ENCODE measurements around the gene ZNF697. TPM values are rescaled to one million over a fixed set of nuclear protein-coding genes. Genes with fewer than 3 reads are reported as not detected.
"Not testable (repeated sequence)": the region's sequence is repeated elsewhere in the genome, so short reads cannot be mapped to it uniquely, and the experiment has no call there.

ZNF697 gene
- total and polyA plus RNA-seq, 2 of the 4 experiments (the other 2 are of a cell fraction) = 6.2 to 10.2 TPM

DNA sequence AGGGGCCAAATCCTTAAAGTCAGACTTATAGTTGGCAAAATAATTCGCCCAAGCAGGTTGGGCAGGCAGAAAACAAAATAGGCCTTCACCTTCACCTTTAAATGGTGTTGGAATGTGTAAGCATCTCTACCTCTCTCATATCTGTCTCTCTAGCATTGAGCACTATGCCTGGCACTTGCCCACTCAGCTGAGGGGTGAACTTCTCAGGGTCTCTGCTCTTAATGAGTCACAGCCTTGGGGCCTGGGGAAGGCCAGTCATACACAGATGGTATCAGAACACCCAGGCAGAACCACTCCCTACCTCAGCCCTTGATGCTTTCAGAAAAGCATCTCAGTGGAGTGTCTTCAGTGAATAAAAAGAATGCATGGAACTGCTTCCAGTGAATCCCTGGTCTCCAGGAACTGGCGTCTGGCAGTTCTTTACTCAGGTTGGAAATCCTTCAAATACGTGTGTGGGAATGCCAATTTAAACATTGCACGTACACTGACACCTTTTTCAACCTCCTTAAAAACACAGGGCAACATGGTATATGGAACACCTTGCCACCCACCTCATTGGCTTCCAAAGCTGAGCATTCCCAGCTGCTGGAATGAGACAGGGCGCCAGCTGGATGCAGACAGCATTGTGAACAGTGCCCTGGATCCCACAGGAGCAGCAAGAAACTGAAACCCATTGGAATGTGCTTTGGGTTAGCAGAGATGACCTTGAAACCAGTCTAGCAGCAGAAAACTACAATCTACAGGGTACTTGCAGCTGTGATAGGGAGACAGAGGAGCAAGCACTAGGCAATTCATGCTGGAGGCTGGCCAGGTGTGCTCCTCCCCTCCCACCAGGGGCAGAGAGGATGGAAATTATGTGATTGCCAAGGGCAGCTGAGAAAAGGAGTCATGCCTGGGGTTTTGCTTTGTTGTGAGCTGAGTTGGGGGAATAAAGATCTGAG lies 30.0 kb downstream of the ZNF697 start:
- no CpG with 5 or more reads among the region's 5 CpGs for WGBS, 2 experiments (ENCODE audit: extremely low coverage in 2 of 2, insufficient read length in 1 of 2)
- Histone ChIP-seq H2AK5ac (ENCODE audit: low read depth, low read length) (no peak overlapping the region), H3K18ac (ENCODE audit: low read depth, low read length) (no peak overlapping the region), H2BK15ac (ENCODE audit: low read depth, low read length) (no peak overlapping the region), H2BK120ac (ENCODE audit: low read depth, low read length) (no peak overlapping the region), H3K9ac (ENCODE audit: low read depth, low read length) (no peak overlapping the region), H4K20me1 (ENCODE audit: insufficient read depth, low read length) (peaks cover 8% of the 10 kb centered on the region; the same call in 1 of the 2 replicates), H3K56ac (ENCODE audit: extremely low read depth, insufficient read depth, low read length) (no peak overlapping the region), H3K27me3 (ENCODE audit: control insufficient read depth, insufficient read depth, low read length) (no peaks in the 10 kb centered on the region), H4K8ac (ENCODE audit: low read depth in 2 of 2, low read length in 2 of 2) (no peak overlapping the region), H3K4me2 (ENCODE audit: low read depth, low read length) (no peak overlapping the region), H2BK20ac (ENCODE audit: low read depth, low read length) (no peak overlapping the region), H3K4me3 (ENCODE audit: insufficient read depth, low read depth, low read length) (no peak overlapping the region), H3K4me1 (ENCODE audit: control insufficient read depth, insufficient read depth, low read length) (peaks cover 2% of the 10 kb centered on the region; the same call in 1 of the 2 replicates), H2BK5ac (ENCODE audit: low read depth, low read length, poor library complexity, severe bottlenecking) (no peak overlapping the region), H3K9me3 (ENCODE audit: control insufficient read depth, insufficient read depth, low read length) (no peaks in the 10 kb centered on the region), H3K4ac (ENCODE audit: low read depth, low read length) (no peak overlapping the region), H4K91ac (ENCODE audit: insufficient read depth, low read depth, low read length) (no peak overlapping the region), H3K23ac (ENCODE audit: low read depth, low read length) (no peak overlapping the region), H2AK9ac (replicated peaks; ENCODE audit: low read depth, low read length, poor library complexity) (no peak overlapping the region), H3K14ac (replicated peaks; ENCODE audit: low read depth, low read length) (no peak overlapping the region), H4K5ac (ENCODE audit: low read depth, low read length) (no peak overlapping the region), H3K36me3 (ENCODE audit: control insufficient read depth, insufficient read depth, low read length) (peaks cover 11% of the 10 kb centered on the region), H2AFZ (replicated peaks; ENCODE audit: low read length, poor library complexity) (no peak overlapping the region), H3K79me1 (ENCODE audit: low read depth in 1 of 2, low read length in 2 of 2) (peaks cover 10 to 18% of the 10 kb centered on the region in 2 experiments; a peak in 2 of 4 replicates), H3K27ac (ENCODE audit: insufficient read depth, low read length) (no peak overlapping the region), H3K9me1 (ENCODE audit: insufficient read depth, low read length) (peaks cover 4% of the 10 kb centered on the region; the same call in 1 of the 2 replicates)
- intact Hi-C loops (cut with micrococcal nuclease) = no loop called here
- POLR2A ChIA-PET (ENCODE audit: unreplicated experiment) = no interaction called here
- BruUV-seq (replicated peaks) = no TSS peak
- dilution Hi-C loops (cut with HindIII; ENCODE audit: low sequenced_read_pairs, unreplicated experiment) = no loop called here
- ATAC-seq (ENCODE audit: low read depth) = no peak
- in situ Hi-C loops (cut with MboI; ENCODE audit: low sequenced_read_pairs) = loop anchor here (5.0 kb wide), 1 partner anchor 39 kb away; no protein-coding TSS in a partner anchor
- no peak for TF ChIP-seq CHD1 (IDR thresholded peaks at IDR 0.05; ENCODE audit: low read depth, low read length)
- peak; percentile 17 for DNase-seq
- CTCF ChIA-PET = no interaction called here

DNA sequence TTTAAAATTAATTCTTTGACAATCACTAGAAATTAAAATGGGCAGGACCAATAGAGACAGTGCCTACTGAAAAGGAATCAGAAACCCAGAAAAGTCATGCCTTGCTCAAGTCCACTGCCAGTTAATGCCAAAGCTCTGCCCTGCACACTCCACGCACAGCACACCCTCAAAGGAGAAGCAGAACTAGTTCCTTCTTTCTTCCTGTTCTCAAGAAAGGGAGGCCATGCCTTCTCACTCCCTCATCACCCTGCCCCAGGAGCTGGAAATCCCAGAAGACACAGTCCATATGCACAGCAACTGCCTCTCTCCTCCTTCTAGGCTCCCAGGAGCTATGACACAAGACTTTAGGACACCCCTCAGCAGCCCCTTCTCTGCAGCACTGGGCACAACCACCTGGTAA lies 31.3 kb downstream of the ZNF697 start:
- DNase-seq; H2AFZ ChIP-seq (replicated peaks; ENCODE audit: low read length, poor library complexity); H2BK5ac ChIP-seq (ENCODE audit: low read depth, low read length, poor library complexity, severe bottlenecking); H3K4me2 ChIP-seq (ENCODE audit: low read depth, low read length); H4K20me1 ChIP-seq (ENCODE audit: insufficient read depth, low read length); H3K4me1 ChIP-seq (ENCODE audit: control insufficient read depth, insufficient read depth, low read length); H3K36me3 ChIP-seq (ENCODE audit: control insufficient read depth, insufficient read depth, low read length); H3K9me1 ChIP-seq (ENCODE audit: insufficient read depth, low read length); H3K23ac ChIP-seq (ENCODE audit: low read depth, low read length); H4K91ac ChIP-seq (ENCODE audit: insufficient read depth, low read depth, low read length); H3K18ac ChIP-seq (ENCODE audit: low read depth, low read length); H2BK15ac ChIP-seq (ENCODE audit: low read depth, low read length); ATAC-seq (ENCODE audit: low read depth); H3K9me3 ChIP-seq (ENCODE audit: control insufficient read depth, insufficient read depth, low read length); dilution Hi-C loops (cut with HindIII; ENCODE audit: low sequenced_read_pairs, unreplicated experiment); H3K9ac ChIP-seq (ENCODE audit: low read depth, low read length); H2BK120ac ChIP-seq (ENCODE audit: low read depth, low read length); intact Hi-C loops (cut with micrococcal nuclease); H2AK5ac ChIP-seq (ENCODE audit: low read depth, low read length); H3K79me1 ChIP-seq (ENCODE audit: low read depth in 1 of 2, low read length in 2 of 2); H3K27ac ChIP-seq (ENCODE audit: insufficient read depth, low read length); H3K4me3 ChIP-seq (ENCODE audit: insufficient read depth, low read depth, low read length); H4K8ac ChIP-seq (ENCODE audit: low read depth in 2 of 2, low read length in 2 of 2); CTCF ChIA-PET; H4K5ac ChIP-seq (ENCODE audit: low read depth, low read length); H2AK9ac ChIP-seq (replicated peaks; ENCODE audit: low read depth, low read length, poor library complexity); H3K56ac ChIP-seq (ENCODE audit: extremely low read depth, insufficient read depth, low read length); H3K14ac ChIP-seq (replicated peaks; ENCODE audit: low read depth, low read length); BruUV-seq (replicated peaks); H3K4ac ChIP-seq (ENCODE audit: low read depth, low read length); H2BK20ac ChIP-seq (ENCODE audit: low read depth, low read length); H3K27me3 ChIP-seq (ENCODE audit: control insufficient read depth, insufficient read depth, low read length); POLR2A ChIA-PET (ENCODE audit: unreplicated experiment): not testable (repeated sequence)
- no CpG with 5 or more reads among the region's 1 CpG for WGBS, 2 experiments (ENCODE audit: extremely low coverage in 2 of 2, insufficient read length in 1 of 2)
- in situ Hi-C loops (cut with MboI; ENCODE audit: low sequenced_read_pairs) = loop anchor here (5.0 kb wide), 1 partner anchor 41 kb away; no protein-coding TSS in a partner anchor

All from IMR-90 (cell line).